GM21360 (cell line): ENCODE data around the gene WEE1.
"Not testable (repeated sequence)": the region's sequence is repeated elsewhere in the genome, so short reads cannot be mapped to it uniquely, and the experiment has no call there.

Experiments used
- ATAC-seq: cut with Tn5 transposase; IDR thresholded peaks from one replicate; pipeline ENCODE4 v1.9.1; 2021; ENCODE audit warnings: mild to moderate bottlenecking, moderate library complexity; ENCODE audit not compliant: unreplicated experiment

WEE1 gene

DNA sequence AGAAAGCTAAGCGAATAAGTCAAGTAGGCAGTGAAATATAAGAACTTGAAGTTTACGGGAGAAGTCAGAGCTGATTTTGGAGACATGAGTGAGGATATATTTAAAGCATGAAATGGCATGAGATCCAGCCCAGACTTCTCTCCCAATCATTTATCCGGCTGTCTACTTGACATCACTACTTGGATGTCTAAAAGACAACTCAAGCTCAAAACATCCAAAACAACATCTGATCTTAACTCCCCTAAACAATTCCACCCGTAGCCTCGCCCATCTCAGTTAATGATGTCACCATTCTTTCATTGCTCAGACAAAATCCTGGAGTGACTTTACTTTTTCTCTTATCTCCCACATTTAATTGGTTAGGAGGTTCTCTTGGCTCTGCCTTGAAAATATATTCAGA is 44.5 kb downstream of the WEE1 start:
- no peak for ATAC-seq

DNA sequence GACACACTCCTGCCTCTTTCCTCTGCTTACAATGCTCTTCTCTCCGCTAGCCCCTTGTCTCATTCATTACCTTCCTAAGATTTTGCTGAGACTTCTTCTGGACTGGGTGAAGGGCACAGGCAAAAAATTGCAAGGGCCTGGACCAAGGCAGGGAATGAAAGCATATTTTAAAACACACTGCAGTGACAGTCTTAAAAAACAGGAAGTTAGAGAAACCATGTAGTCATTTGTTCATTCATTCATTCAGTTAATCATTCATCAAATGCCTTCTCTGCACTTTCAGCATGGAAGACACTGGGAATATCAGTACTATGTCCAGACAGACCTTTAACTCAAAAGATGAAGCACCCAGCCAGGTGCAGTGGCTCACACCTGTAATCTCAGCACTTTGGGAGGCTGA is 45.5 kb downstream of the WEE1 start:
- ATAC-seq, result no peak

DNA sequence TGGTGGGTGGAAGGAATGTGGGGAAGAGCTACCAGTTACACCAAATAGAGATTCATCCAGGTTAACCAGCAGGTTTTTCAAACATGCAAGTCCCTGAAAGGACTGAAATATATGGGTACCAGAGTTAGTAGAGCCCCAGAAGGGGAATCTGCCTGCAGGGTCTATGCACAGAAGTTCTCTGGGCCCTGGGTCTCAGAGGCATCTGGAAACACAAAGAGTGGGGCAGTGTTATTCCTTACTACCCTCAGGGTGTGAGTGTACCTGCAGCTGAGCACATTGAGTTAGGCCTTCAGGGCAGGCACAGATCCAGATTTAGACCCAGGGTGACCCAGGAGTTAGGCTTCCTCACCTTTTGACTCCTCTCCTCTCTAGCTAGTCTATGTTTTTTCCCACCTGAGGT is 46.5 kb downstream of the WEE1 start:
- ATAC-seq, result no peak

DNA sequence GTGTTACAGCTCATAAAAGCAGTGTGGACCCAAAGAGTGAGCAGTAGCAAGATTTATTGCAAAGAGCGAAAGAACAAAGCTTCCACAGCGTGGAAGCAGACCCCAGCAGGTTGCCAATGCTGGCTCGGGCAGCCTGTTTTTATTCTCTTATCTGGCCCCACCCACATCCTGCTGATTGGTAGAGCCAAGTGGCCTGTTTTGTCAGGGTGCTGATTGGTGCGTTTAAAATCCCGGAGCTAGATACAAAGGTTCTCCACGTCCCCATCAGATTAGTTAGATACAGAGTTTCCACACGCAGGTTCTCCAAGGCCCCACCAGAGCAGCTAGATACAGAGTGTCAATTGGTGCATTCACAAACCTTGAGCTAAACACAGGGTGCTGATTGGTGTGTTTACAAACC is 48.9 kb downstream of the WEE1 start:
- not testable (repeated sequence) for ATAC-seq

DNA sequence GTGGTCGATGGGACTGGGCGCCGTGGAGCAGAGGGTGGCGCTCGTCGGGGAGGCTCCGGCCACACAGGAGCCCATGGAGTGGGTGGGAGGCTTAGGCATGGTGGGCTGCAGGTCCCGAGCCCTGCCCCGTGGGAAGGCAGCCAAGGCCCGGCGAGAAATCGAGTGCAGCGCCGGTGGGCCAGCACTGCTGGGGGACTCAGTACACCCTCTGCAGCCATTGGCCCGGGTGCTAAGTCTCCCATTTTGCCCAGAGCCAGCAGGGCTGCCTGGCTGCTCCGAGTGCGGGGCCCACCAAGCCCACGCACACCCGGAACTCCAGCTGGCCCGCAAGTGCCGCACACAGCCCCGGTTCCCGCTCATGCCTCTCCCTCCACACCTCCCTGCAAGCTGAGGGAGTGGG is 49.6 kb downstream of the WEE1 start:
- not testable (repeated sequence) for ATAC-seq

DNA sequence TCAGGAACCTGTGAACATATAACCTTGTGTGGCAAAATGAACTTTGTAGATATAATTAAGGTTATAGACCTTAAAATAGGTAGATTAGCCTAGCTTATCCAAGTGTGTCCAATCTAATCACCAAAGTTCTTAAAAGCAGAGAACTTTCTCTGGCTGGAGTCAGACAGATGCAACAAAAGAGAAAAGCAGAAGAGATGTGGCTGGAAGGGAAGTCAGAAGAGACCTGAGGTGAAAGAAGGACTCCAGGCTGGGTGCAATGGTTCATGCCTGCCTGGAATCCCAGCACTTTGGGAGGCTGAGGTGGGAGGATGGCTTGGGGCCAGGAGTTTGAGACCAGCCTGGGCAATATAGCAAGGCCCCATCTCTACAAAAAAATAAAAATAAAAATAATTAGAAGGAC is 51.0 kb downstream of the WEE1 start:
- no peak for ATAC-seq

DNA sequence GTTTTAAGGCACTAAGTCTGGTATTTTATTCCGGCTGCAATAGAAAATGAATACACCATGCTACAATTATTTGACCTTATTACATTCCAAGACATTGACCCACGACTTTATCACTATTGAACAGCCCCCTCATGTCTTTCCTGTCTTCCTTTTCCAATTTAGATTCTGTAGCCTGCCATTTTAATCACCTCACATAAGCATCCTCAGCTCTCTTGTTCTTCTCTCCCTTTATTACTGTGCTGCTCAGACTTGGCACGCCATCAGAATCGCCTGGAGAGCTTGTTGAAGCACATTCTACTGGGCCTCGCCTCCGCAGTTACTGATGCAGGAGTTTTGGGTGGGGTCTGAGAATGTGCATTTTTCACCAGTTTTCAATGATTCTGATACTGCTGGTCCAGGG is 51.7 kb downstream of the WEE1 start:
- no peak for ATAC-seq

DNA sequence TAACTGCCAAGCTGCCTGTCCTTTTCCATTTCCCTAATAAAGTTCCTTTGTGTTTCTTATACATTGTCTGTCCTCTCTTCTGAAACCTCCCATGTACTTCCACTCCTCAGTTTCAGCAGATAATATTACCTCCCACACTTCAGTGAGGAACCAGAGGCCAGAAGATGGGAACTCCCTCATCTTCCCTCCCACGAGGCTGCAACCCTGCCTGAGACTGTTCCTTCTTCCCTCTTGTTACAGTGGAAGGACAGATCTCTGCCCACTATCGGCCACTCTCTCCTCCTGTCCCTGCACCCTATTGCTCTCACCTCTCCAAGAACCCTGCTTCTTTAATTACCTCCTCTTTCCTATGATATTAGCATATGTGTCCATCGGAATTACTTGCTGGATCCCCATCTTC is 52.3 kb downstream of the WEE1 start:
- no peak for ATAC-seq

DNA sequence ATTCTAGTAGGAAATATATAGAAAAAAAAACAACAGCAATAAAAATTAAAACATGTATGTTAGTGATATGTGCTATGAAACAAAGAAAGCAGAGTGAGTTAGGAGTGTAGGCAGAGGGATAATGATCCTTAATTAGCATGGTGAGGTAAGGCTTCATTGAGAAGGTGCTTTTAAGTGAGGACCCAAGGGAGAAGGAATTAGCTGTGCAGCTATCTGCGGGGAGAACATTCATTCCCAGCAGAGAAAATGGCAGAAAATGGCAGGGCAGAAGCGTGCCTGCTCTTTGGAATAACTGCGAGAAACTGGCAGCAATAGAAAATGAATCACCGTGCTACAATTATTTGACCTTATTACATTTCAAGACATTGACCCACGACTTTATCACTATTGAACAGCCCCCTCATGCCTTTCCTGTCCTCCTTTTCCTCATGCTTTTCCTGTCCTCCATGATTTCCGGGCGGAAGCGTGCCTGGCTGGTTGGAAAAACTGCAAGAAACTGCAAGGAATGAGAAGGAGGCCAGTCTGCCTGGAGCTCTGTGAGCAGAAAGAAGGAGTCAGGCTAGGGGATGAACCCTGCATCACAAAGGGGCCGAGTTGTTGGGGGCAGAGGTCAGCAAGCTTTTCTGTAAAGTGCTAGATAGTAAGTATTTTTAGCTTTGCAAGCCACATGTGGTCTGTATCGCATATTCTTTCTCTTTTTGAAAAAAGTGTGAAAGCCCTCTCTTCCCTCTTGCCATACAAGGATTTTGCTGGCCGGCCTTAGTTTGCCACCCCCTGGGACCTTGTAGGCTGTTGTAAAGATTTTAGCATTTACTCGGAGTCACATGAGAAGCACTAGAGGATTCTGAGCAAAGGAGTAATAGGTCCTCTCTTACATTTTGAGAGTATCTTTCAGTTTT is 53.3 kb downstream of the WEE1 start:
- no peak for ATAC-seq

DNA sequence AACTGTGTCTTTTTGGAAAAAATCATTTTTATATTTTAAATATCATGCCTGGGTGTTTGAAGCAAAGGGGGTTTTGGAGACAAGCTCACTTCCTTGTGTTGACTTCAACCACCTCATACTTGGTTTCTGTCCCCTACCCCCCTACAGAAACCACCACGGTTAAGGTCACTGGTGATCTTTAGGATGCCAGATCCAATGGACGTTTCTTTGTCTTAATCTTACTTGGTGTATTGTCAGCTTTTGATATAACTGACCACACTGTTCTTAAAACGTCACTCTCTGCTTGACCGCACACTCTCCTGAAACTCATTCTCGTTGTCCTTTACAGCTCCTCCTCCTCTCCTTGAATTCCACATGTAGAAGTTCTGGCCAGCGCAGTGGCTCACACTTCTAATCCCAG is 55.6 kb downstream of the WEE1 start:
- no peak for ATAC-seq

DNA sequence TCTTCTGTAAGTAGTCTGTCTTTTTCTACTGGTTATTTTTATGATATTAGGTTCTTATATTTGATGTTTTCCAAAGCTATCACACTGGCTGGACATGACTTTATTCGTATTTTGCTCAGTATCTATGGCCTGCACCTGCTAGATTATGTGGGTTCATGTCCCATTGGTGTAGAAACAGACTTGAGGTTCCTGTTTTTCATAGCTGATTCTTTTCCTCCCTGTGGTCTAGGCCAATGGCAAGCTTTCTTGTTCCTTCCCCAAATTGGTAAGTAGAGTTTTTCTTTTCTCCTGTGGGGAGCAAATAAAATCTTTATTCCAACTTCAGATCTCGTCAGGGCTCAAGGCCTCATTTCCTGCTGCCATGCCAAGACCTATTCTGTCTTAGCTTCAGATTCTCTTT is 60.2 kb downstream of the WEE1 start:
- ATAC-seq, result no peak

DNA sequence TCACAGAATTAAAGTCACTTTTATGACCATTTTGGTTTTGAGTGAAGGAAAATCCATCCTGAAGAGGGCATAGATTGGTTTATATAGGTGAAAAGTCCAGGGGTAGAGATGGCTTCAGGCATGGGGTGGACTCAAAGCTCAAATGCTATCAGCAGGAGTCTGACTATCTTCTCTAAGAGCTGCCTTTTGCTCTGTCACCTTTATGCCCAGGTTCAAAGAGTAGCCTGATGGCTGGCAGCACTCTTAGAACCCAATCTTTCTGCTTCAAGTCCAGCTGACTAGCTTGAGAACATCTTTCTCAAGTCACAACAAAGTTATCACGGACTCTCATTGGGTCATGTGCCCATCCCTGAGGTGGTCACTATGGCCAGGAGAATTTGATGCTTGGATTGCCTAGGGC is 63.2 kb downstream of the WEE1 start:
- ATAC-seq, result no peak

DNA sequence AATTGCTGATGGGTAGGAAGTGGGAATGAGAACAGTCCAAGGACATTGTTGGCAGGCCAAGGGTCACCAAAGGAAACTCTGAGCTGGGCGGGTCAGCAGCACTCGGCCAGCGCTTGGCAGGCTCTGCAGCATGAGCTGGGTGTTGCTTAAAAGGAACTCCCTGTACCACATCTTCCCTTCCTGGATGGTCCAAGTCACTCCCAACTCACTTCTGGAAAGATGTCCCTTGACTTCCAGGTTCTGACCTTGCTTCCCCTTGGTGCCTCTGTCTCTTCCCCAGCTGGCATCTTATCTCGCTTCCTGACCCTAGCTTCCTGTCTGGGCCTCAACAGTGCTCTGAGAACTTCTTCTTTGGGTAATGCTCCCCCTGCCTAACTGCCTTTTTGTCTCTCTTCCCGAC is 65.6 kb downstream of the WEE1 start:
- no peak for ATAC-seq
